GM18907 (cell line): ENCODE data around the gene STXBP1.
"Not testable (repeated sequence)": the region's sequence is repeated elsewhere in the genome, so short reads cannot be mapped to it uniquely, and the experiment has no call there.

ENCODE experiments used
- ATAC-seq: cut with Tn5 transposase; IDR thresholded peaks from one replicate; pipeline ENCODE4 v1.9.1; 2021; ENCODE audit warnings: mild to moderate bottlenecking, moderate library complexity; ENCODE audit not compliant: unreplicated experiment

The STXBP1 gene

DNA sequence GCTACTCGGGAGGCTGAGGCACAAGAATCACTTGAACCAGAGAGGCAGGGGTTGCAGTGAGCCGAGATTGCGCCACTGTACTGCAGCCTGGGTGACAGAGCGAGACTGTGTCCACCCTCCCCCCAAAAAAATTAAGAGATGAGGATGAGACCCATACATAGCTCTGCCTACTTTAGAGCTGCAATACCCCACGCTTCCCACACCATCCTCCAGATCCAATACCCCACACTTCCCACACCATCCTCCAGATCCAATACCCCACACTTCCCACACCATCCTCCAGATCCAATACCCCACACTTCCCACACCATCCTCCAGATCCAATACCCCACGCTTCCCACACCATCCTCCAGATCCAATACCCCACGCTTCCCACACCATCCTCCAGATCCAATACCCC lies 34.9 kb upstream of the STXBP1 start:
- not testable (repeated sequence) for ATAC-seq

DNA sequence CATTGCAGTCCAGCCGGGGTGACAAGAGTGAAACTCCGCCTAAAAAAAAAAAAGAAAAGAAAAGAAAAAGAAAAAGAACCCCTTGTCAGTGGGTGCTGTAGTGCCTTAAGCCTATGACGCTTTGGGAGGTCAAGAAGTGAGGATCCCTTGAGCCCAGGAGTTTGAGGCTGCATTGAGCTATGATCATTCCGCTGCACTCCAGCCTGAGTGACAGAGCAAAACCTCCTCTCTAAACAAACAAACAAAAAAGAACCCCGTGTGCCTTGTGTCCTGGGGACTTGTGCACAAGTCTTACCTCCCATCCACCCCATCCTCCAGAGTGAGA lies 33.5 kb upstream of the STXBP1 start:
- no peak for ATAC-seq

DNA sequence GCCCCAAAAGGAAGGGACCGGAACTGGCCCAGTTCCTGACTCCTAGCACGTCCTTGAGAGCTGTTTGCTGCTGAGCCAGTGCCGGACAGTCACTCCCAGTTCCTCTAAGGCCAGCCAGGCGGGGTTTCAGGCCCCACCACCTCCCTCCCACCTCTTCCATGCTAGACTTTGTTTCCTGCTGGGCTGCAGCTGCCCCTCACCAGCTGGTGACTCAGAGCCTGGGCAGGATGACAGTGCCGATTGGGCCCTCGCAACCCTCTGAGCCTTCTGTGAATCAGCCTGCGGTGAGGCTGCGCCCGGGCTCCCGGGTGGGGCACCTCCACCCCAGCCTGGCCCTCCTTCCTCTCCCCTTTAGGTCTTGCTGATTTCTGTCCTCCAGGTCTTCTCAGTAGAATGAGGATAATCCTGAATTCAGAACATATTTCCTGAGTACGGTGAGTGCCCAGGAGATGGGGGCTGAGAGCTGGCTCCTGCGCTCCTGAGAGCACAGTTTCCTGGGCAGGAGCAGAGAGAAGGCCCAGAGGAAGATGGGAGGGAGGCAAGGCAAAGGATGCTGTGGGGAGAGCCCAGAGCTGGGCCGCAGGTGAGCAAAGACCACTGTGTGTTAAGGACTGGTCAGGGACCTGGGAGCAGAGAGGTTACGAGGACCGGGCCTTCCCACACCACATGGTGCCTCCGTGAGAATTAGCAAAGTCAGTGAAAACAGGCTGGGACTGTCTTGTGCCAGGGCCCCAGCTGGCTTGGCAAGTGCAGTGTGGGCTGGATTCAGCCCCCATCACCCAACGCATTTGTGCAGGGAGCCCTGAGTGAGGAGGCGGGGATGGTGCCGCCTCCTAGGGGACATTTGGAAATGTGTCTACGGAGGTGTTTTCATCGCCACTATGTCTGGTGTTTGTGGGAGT lies 32.9 kb upstream of the STXBP1 start:
- peak; percentile 43 for ATAC-seq

DNA sequence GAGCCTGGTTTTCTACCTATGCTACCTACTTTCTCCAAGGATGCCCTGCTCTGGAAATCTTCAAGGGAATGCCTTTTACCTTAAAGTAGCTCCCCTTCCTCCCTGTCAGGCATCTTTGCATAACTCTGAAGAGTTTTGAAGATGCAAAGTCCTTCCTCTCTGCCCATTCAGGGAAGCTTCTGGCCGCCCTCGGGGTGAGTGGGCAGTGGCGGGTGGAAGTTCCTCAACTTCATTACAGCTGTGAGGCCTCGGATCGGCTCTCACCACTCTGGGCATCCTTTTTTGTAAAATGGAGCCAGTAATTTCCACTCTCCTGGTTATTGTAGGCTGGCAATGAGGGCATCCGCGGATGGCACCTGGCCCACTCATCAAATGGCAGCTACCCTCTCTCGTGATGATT lies 31.7 kb upstream of the STXBP1 start:
- no peak for ATAC-seq

DNA sequence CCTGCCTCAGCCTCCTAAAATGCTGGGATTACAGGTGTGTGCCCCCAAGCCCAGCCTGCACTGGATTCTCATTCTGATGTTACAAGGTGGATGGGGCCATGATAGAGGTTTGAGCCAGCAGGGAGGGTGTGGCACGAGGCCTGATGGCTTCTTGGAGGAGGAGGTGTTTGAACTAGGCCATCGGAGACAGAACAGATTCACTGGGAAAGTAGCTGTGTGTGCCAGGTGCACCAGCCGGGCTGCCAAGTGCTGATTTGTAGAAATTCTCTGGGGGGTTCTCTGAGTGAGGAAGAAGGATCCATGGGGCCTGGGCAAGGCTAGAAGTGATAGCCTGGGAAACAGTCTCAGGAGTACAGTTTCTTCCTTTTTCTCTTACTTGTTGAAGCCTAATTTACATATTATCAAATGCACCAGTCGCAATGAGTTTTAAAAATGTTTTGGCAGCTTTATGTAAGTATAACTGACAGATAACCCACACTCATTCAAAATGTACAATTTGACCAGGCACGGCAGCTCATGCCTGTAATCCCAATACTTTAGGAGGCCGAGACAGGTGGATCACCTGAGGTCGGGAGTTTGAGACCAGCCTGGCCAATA lies 31.1 kb upstream of the STXBP1 start:
- ATAC-seq = no peak

DNA sequence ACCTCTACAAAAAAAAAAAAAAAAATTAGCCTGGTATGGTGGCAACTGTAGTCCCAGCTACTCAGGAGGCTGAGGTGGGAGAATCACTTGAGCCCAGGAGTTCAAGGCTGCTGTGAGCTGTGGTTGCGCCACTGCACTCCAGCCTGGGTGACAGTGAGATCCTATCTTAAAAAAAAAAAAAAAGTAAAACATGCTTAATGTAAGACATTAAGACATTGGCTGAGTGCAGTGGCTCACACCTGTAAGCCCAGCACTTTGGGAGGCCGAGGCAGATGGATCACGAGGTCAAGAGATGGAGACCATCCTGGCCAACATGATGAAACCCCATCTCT lies 27.6 kb upstream of the STXBP1 start:
- not testable (repeated sequence) for ATAC-seq

DNA sequence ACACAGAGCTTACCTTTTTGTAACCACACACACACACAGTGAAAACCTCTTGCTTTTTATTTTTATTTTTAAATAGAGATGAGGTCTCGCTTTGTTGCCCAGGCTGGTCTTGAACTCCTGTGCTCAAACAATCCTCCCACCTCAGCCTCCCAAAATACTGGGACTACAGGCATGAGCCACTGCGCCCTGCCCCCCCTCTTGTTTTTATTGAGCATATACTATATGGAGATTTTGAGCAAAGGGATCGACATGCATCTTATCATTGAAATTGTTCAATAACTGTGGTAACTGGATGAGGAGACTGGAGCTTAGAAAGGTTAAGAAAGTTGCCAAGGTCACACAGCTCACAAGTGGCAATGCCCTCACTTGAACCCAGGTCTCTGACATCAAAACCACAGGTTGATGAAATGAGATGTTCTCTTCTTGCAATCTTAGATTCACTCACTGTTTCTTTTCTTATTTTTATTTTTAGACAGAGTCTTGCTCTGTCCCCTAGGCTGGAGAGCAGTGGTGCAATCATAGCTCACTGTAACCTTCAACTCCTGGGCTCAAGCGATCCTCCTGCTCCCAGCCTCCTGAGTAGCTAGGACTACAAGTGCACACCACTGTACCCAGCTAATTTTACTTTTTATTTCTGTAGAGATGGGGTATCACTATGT lies 26.8 kb upstream of the STXBP1 start:
- ATAC-seq = no peak

DNA sequence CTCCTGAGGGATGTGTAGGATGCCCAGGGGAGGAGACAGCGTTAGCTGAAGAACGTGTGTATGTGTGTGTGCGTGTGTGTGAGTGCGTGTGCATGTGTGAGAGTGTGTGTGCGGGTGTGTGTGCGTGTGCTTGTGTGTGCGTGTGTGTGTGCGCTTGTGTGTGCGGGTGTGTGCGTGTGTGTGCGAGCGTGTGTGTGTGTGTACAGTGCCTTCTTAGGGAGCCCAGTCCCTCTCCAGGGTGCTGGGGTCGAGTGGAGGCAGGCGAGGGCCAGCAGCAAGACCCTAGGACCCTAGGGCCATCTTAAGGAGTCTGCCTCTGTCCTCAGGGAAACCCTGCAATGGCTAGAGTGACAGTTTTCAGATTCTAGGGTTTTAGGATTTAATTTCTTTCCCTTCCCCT lies 26.0 kb upstream of the STXBP1 start:
- ATAC-seq = no peak

DNA sequence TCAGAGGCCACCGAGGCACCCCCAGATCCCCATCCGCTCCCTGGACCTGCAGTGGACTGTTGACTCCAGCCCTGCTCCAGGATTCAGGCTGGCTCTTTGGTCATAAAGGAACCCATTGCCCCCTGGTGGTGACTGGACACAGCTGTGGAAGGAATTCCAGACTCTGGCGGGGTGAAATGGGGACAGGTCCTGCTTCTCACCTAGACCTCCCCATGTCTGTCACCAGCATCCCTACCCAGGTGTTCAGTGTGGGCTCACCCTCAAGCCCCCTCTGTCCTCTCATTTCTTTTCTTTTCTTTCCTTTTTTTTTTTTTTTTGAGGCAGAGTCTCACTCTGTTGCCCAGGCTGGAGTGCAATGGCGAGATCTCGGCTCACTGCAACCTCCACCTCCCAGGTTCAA lies 25.5 kb upstream of the STXBP1 start:
- no peak for ATAC-seq

DNA sequence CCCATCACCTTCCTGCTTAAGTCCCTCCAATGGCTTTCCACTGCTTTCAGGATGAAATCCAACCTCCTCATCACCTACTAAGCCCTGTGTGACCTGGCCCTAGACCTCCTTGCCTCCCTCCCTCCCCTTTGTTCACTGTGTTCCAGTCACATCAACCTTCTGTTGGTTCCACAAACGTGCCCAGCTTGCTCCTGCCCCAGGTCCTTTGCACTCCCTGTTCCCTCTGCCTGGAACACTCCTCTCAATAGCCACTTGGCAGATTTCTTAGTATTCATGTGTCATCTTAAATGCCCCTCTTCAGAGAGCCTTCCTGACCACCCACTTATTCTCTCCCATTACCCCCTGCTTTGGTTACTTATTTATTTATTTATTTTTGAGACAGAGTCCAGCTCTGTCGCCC lies 24.1 kb upstream of the STXBP1 start:
- ATAC-seq = no peak

DNA sequence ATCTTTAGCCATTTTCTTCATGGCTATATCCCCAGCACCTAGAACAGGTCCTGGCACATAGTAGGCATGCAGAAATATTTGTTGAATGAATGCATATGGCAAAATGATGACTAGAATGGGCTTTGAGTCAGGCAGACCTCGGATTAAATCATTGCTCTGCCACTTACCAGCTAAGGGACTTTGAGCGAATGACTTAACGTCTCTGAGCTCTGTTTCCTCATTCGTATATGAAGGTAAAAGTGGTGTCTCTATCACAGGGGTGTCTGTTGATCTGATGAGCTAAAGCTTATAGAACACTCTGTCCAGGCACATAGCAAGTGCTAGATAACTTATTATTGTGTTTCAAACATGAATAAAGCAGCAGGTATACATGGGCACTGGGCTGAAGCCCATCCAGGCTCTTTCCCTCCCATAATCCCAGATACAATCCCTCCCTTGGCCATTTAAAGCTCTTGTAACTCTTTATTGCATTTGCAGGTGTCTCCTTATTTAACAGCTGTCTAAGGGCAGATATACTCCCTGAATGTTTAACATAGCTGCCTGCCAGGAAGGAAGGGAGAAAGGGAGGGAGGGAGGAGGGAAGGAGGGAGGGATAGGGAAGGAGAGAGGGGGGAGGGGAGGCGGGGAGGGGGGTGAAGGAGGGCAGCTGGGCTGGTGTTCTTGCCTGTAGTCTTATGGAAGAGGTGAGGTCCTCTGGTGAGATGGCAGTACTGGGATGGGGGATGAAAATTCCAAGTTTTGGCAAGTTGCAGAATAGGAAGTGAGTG lies 23.2 kb upstream of the STXBP1 start:
- no peak for ATAC-seq

DNA sequence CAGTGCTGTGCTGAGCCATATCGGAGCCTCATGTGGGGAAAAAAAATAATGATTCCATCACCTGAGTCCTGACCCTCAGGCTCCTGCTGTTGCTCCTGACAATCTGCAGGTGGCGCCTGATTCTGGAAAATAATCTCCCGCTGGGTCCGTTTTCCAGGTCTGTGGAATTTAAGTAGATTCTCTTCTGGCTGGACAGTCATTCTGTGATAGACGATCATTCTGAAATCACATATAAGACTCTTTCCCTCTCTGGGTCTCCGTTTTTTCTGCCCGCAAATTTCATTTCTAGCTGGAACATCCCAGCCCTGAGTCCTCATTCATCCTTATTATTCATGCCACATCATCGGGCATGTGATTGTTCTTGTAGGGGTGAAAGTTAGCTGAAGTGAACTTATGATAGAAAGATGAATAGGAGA lies 22.1 kb upstream of the STXBP1 start:
- ATAC-seq = no peak

DNA sequence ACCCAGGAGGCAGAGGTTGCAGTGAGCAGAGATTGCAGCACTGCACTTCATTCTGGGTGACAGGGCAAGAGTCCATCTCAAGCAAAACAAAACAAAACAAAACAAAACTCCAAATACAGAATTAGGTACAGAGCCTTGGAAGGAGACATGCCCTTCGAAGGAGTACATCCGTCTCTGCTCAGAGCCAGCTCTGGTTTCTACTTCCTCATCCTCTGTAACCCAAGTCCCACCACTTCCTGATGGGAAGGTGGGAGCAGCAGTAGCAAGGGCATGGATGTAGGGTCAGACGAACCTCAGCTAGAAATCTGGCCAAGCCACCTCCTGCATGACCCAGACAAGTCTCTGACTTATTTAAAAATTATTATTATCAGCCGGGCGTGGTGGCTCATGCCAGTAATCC lies 16.5 kb upstream of the STXBP1 start:
- no peak for ATAC-seq

DNA sequence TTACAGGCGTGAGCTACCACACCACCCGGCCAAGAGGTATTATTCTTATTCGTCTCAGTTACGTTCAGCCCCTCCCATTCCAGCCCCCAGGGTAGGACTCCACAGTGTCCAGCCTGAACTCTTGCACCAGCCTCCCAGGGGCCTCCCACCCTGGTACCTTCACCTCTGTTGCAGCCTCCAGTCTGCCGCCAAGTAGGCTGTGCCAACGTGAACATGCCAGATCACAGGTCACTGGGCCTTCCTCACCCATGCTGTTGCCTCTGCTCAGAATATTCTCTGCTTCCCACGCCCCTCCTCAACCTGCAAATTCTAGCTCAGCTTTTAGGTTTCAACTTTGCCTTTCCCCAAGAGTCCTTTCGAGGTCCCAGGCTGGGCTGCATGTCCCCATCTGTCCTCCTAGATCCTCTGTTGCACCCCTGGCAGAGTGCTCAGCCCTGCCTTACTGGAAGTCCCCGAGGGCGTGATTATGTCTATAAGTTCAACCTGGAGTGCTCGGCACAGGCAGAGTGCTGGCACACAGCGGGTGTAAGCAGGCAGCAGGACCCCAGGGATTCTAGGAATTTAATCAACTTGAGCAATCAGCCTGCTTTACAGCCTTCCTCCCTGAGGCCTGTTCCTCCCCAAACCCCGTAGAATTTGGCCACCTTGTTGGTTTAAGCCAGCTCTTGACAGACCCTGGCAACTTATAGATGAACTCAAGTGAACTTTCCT lies 13.1 kb upstream of the STXBP1 start:
- ATAC-seq = no peak

DNA sequence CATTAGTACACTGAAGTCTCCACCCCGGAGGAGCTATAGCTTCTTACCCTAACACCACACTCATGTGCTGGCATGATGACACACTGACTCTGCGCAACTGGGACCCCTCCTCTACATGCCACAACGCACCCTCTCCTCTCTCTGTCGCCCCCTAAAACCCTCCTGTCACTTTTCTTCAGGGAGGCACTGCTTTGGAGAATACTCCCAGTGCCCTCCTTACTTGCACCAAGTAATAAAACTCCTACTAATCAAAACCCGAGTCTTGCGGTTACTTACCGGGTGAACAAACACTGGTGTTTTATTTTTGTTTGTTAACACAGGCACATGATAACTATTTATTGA lies 12.6 kb upstream of the STXBP1 start:
- no peak for ATAC-seq

DNA sequence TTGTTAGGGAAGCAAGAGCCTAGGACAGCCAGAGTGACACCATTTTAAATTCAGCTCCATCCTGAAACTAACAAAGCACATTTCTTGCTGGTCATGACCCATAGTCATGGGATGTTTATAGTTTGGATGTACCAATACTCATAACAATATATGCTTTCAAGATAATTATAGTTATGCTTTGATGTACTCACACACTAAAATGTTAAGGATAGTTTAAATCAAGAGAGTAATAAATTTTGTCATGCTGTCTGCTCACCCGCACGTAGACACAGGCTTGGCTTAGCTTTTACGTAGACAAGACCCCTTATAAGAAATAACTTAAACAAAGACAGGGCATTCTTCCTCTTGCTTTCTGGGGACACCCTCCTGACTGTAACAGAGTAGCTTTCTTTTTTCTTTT lies 8.9 kb upstream of the STXBP1 start:
- no peak for ATAC-seq

DNA sequence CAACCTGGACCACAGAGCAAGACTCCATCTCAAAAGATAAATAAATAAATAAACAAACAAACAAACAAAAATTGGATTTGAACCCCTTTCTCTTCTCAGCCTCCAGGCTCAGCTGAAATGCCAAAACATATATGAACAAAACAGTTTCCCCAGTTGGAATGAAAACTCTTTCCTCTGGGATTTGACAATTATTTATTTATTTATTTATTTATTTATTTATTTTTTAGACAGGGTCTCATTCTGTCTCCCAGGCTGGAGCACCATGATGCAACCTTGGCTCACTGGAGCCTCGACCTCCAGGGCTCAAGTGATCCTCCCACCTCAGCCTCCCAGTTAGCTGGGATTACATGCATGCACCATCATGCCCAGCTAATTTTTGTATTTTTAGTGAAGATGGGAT lies 6.0 kb upstream of the STXBP1 start:
- ATAC-seq = no peak

DNA sequence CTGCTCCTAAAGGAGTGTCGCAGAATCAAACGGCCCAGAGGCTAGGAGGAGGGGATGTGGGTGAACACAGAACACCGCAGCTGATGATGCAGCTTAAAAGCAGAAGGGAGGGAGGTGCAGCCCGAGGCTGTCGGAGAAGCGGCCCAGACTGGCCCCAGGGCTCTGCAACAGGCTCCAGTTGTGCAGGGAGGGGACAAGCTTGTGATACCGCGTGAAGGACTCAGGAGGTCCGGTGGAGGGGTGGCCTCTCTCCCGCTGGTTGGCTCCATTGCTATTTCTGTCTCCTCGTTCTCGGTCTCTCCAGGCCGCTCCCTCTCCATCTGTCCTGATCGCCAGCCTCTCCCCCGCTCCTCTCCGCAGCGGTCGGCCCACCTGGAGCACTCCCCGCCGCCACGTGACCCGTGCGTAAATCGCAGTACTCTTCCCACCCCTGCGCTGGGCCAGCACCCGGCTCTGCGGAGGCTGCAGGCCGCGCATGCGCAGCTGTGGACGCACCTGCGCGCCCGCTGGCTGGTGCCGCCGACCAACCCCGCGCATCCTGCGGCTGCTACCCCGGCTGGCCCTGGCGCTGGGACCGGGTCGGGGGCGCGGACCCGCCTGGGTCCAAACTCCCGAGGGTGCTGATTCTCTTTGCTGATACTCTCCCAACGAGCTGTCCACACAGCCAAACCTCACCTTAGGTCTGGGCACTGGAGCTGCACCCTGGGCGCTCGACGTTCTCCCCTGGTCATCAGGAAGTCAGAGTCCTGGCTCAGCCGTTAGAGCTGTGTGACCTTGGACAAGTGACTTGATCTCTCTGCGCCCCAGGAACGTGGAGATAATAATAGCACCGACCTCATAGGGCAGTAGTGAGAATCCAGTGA lies 3.7 kb upstream of the STXBP1 start:
- no peak for ATAC-seq

DNA sequence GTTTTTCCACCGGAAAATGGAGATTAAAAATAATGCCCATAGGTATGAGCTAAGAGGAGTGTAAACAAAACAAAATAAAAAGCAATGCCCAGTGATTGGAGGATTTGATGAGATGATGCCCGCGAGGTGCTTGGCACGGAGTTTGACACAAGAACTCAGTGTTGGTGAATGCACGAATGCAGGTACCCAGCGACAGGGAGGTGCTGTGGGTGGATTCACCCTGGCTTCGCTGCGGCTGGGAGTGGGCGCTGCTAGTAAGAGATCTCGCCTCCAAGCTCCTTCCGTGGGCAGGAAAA lies 526 bp upstream of the STXBP1 start:
- ATAC-seq = no peak

DNA sequence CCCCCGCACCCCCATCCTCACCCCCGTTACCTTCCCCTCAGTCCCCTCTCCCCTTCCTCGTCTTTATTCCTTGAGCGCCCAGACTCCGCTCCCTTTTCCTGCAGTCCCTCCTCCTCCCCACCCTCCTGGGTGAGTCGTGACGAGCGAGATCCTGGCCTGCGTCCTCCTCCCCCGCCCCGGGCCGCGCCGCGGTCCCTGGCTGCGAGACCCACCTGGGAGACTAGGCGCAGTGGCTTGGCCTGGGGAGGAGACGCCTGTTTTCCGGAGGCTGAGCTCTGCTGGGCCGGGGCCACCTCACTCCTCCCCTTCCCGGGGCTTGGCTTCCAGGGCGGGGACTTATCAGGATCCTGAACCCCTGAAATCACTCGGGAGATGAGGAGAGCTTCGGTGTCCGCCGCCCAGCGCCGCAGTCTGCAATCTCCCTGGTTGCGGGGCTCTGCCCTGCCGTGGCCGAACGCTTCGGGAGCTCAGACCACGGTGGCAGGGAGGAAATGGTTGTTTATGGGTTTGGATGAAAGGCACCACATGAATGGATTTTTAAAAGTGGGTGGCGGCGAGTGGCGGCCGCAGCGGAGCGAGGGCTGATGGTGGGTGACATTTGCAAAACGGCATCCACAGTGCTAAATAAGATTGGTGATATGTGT lies 984 bp downstream of the STXBP1 start:
- no peak for ATAC-seq
